ENCODE data around the gene COL6A1. TPM values are rescaled to one million over a fixed set of nuclear protein-coding genes. Genes with fewer than 3 reads are reported as not detected.

Gene COL6A1
- total RNA-seq, 1 donor from 2014 or later: 533 TPM

DNA sequence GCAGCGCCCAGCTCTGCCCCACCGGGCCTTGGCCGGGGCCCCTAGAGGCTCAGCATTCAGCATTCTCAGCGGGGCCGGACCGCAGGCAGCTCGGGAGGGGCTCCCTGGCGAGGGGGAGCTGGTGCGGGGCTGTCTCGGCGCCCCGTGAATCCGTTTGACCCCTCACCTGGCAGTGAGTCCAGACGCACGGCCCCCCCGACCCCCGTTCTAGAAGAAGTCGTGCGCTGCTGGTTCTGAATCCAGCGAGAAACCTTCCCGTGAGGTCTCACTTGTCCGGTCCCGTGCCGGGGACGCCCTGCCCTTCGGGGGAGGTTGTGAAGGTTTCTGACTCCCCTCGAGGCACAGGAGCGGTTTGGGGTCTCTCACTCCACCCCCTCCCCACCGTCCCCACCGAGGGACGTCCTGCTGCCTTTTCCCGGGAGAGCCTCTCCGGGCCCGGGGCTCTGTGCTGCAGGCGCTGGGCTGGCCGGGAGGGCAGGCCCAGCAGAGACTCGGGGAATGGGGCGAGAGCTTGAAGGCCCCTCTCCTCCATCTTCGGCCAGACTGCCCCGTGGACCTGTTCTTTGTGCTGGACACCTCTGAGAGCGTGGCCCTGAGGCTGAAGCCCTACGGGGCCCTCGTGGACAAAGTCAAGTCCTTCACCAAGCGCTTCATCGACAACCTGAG, 655 bp downstream of the COL6A1 start:
- DNase-seq: no peak

- no peak for DNase-seq
These were observed 1.4 kb downstream of the COL6A1 start for GRCh38 chr21:45982758-45983648.

DNA sequence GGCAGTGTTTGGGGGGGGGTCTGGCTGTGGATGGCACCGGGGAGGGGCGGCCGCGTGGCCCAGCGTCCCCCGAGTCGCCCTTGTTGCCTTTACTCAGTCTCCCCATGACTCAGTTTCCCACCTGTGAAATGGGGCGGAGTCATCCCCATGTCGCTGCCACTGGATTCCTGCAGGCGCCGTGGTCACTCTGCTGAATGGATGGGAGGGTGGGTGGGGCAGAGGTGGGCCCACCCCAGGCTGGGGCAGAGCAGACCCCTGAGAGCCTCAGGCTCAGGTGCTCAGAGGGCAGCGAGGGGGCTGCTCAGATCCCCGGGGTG, 2.0 kb downstream of the COL6A1 start:
- no peak for DNase-seq

DNA sequence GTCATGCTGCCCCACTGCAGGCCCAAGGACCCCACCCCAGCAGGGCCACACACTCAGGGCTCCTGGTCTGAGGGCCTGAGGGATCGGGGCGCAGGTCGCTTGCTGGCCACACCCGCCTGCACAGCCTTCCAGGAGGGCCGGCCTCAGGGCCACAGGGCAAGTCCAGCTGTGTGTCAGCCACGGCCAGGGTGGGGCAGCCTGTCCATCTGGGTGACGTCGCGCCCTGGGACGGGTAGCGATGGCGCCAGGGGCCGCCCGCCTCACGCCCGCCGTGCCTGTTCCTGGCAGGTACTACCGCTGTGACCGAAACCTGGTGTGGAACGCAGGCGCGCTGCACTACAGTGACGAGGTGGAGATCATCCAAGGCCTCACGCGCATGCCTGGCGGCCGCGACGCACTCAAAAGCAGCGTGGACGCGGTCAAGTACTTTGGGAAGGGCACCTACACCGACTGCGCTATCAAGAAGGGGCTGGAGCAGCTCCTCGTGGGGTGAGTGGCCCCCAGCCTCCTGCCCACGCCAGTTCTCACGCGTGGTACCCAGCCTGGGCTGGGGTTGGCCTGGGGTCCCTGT, 2.5 kb downstream of the COL6A1 start:
- no peak for DNase-seq

DNA sequence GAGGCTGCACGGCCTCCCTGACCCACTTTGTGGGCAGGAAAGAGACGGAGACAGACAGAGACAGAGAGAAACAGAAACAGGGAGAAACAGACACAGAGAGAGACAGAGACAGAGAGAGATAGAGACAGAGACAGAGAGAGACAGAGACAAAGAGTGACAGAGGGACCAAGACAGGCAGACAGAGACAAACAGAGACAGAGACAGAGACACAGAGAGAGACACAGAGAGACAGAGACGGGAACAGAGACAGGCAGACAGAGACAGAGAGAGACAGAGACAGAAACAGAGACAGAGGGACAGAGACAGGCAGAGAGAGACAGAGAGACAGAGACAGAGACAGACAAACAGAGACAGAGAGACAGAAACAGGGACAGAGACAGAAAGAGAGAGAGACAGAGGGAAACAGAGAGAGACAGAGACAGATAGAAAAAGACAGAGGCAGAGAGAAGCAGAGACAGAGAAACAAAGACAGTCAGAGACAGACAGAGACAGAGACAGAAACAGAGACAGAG, 3.1 kb downstream of the COL6A1 start:
- no peak for DNase-seq

DNA sequence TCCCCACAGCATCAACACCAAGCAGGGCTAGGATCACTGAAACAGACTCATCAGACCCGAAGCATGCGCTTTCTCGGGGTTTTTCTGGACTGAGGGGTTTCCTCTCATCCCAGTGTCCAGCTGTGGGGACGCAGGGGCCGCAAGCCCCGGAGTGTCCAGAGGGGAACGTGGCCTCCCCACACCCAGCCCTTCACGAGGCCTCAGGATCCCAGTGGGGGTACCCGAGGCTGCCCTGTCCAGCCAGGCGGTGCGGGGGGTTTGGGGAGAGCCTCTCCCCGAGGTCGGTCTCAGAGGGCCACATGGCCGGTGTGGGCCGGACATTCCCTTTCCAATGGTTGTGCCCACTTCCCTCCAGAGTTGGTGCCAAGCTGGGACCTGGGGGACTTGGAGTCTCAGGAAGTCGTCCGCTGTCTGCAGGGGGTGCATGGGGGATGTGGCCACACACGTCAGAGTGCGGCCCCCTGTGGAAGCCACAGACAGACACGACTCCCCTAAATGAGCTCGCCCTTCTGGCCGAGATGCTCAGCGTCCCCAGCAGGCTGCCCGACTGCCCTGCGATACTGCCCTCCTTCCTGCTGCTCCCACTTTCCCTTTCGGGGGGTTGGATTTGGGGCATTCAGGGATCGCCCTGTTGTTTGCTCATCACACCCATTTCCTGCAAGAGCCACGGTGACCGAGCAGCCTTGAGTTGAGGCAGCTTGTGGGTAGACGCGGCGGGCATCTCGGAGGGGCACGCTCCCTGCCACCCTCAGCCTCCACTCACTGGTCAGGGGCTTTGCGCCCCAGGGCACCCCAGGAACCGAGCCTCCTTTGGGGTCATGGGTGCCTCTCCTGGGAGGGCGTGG, 4.1 kb downstream of the COL6A1 start:
- DNase-seq: no peak

DNA sequence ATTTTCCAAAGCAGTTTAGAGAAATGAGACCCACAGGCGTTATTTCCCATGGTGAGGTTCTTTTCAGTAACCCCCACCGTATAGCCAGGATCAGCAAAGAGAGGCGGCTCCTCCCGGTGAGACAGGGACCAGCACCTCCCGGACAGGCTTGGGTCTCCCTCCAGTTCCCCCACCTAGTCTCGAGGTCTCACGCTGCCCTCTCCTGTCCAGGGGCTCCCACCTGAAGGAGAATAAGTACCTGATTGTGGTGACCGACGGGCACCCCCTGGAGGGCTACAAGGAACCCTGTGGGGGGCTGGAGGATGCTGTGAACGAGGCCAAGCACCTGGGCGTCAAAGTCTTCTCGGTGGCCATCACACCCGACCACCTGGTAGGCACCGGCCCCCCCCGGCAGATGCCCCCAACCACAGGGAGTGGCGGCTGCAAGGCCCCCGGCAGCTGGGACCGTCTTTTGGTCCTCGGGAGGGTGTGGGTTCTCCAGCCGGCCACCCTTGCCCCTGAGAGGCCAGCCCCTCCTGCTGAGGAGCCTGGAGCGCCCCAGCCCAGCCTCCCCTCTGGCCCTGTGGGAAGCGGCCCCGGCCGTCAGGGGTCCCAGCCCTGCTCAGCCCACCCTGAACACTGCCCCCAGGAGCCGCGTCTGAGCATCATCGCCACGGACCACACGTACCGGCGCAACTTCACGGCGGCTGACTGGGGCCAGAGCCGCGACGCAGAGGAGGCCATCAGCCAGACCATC, 4.9 kb downstream of the COL6A1 start:
- DNase-seq: no peak

DNA sequence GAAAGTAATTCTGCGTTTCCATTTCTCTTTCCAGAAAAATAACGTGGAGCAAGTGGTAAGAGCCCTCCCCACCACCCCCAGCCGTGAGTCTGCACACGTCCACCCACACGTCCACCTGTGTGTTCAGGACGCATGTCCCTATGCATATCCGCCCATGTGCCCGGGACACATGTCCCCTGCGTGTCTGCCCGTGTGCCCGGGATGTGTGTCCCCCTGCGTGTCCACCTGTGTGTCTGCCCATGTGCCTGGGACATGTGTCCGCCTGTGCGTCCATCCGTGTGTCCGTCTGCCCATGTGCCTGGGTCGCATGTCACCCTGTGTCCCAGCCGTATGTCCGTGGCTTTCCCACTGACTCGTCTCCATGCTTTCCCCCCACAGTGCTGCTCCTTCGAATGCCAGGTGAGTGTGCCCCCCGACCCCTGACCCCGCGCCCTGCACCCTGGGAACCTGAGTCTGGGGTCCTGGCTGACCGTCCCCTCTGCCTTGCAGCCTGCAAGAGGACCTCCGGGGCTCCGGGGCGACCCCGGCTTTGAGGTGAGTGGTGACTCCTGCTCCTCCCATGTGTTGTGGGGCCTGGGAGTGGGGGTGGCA, 5.6 kb downstream of the COL6A1 start:
- DNase-seq: no peak

DNA sequence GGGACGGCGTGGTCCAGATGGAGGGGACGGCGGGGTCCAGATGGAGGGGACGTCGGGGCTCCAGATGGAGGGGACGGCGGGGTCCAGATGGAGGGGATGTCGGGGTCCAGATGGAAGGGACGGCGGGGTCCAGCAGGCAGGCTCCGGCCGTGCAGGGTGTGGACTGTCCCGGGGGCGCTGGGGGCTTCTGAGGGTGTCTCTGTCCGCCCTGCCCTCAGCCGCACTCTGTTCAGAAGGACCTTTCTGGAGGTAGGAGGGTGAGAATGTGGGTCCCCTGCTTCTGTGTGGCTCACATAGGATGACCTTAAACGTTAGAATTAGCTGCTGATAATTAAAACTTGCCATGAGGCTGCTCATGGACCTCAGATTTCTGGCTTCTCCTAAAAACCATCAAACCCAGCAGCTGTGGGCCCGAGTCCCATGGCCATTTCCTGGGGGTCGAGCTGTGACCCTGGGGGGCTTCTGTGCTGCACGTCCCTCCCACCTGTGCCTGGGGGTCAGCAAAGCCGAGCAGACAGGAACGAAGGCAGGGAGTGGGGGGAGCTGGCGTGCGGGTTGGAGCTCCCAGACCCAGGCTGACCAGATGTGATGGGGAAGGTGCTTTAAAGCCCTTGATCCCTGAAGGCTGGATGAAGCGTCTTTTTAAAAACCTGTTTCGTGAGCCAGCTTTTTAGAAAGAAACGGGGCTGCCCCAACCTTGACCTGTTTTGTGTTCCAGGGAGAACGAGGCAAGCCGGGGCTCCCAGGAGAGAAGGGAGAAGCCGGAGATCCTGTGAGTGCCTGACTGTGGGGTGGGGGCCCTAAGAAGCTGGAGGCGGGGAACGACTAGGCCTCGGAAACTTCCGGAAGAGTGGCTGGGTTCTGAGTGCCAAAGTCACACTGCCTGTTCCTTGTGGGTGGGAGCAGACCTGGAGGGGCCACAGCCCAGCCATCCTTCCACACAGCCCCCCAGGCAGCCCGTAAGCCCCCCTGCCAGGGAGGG, 7.1 kb downstream of the COL6A1 start:
- DNase-seq: no peak

DNA sequence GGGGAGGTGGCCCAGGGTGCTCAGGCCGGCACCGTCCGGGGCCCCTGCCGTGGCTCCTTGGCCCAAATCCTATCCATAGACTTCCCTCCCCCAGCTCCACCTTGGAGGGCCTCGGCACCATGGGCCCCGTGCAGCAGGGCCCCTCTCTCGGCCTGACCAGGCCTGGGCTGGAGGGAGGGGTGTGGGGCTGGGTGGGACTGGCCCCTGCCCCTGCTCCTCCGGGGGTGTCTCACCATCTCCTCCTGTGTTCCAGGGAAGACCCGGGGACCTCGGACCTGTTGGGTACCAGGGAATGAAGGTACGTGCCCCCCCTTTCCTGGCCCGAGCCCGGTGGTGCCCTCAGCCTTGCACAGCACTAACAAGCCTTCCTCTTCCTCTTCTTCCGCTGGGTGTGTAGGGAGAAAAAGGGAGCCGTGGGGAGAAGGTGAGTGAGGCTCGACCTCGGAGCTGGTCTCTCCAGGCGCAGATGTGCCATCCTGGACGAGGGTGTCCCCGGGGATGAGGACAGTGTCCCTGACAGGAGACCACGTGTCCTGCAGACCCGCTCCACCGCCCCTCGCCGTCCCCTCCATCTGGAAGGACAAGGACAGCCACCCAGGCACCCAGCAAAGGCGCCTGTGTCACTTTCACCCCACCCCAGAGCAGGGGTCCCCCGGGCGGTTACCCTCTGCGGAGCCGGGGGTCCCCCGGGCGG, 7.9 kb downstream of the COL6A1 start:
- DNase-seq: no peak

DNA sequence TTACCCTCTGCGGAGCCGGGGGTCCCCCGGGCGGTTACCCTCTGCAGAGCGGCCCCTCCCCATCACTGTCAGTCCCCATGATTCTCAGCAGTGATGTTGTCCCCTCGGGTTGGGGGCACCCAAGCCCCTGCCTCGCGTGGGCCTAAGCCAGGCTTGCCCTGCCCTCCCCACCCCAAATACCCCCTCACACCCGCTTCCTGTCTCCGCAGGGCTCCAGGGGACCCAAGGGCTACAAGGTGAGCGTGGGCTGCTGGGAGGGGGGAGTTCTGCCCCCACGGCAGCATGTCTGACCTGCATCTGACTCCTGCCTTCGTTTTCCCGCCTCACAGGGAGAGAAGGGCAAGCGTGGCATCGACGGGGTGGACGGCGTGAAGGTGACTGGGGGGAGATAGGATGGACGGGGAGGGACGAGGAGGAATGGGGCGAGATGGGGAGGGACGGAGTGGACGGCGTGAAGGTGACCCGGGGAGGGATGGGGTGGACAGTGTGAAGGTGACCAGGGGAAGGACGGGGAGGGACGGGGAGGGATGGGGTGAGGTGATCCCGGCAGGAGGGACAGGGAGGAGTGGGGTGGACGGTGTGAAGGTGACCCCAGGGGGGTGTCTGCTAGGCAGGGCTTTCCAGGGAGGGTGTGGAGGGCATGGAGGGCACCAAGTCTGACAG, 8.6 kb downstream of the COL6A1 start:
- DNase-seq: no peak

DNA sequence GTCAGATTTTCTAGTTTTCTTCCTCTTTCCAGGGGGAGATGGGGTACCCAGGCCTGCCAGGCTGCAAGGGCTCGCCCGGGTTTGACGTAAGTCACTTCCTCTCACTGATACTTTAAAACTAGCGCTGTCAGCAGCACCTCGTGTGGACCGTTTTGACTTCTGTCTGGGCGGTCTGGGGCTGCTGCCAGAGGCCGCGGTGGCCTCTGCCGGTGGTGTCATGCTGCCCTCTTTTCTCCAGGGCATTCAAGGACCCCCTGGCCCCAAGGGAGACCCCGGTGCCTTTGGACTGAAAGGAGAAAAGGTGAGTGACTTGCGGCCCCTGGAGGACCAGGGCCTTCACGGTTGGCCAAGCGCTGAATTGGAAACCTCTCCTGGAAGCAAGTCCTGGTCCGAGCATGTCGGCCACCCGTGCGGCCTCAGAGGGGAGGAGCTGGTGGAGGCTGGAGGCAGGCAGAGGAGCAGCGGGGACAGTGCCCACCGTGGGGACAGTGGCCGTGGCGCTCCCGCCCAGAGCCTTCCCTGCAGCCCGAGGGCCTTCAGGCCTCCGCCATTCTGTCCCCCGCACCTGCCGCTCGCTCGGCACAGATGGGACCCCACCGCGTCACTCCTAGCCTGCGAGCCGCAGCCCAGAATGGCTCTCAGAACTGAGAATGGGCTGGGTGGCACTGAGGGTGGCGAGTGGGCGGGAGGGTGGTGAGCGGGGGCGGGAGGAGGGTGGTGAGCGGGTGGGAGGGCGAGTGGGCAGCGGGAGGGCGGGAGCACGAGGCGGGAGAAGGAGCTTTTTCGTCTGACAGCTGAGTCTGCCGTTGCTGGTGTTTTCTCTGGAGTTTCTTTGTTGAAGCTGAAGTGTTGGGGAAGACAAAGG, 9.4 kb downstream of the COL6A1 start:
- DNase-seq: no peak

DNA sequence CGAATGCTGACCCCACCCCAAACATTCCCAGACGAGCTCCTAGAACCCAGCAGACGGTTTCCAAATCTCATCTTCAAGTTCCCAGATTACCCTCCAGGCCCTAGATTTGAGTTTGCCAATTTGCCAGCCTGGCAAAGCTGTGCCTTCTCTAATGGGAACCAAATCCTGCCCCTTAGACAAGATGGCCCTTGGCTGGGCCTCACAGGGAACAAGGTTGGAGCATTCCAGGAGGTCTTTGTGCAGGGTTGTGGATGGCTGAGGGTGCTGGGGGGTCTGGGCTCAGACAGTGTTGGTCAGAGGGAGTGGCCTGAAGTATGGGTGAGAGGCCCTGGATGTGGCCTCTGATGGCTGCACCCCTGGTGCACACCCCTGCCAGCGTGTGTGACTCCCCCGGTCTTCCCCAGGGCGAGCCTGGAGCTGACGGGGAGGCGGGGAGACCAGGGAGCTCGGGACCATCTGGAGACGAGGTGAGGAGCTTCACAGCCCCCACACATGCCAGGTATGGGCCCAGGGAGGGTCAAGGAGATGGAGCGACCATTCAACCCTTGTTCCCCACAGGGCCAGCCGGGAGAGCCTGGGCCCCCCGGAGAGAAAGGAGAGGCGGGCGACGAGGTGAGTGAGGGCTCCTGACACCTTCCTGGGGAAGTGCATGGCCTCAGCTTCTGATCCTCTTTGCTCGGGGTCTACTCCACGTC, 10.2 kb downstream of the COL6A1 start:
- DNase-seq: no peak

DNA sequence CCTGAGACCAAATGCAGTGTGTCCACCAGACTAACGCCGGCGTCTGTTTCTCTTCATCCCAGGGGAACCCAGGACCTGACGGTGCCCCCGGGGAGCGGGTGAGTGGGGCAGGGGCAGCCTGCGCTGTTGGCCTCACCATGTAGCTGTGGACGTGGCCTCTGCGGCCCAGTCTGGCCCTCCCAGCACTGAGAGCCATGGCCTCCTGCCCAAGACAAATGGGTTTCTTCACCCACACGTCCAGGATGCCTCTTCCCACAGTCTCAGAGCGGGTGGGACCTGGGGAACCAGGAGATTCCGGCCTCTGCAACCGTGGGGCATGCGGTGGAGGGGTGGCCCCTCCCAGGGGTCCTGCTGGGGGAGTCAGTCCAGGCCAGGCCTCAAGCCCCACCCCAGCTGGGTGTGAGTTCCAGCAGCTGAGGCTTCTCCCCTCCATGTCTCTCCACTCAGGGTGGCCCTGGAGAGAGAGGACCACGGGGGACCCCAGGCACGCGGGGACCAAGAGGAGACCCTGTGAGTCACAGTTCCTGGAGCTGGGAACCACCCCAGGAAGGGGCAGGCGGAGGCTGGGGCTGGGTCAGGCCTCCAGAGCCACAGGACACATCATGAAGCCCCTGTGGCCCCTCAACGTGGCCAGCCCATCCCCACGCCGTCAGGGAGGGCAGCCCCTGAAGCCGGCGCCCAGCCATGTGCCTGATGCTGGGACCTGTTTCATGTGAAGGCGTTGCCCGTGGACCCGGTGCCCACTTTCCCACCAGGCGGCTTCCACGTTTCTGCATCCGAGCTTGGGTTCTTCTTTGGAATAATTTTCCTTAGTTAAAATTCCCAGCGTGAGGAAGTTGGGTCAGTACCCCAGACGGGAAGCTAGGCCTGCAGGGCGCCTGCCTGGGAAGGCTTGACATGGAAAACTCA, 11.0 kb downstream of the COL6A1 start:
- no peak for DNase-seq

GRCh38 chr21:45993210-45994085, 11.9 kb downstream of the COL6A1 start:
- DNase-seq: no peak
